Fibroblast of villous mesenchyme (primary cell): Measurements from ENCODE around the gene KLK3. TPM values are rescaled to one million over a fixed set of nuclear protein-coding genes. Genes with fewer than 3 reads are reported as not detected.

Experiments
- DNase-seq: peaks from one replicate; pipeline ENCODE4 v3.0.0-alpha.2; 2010; ENCODE audit warnings: low read depth
- H3K4me3 ChIP-seq: 2 replicates; pipeline ENCODE4 v1.5.1; 2011; ENCODE audit warnings: low read depth, mild to moderate bottlenecking, low read length
- total RNA-seq: library from RNA; depleted of rRNA; stranded (reverse); fragments of >200 nt; gene quantifications from 2 replicates; pipeline ENCODE4 v1.2.3, GENCODE V29; 2012
- TF ChIP-seq, protein P1 (sequence below): IDR thresholded peaks from 2 replicates; pipeline ENCODE4 v1.5.1; 2012; ENCODE audit warnings: low read depth, mild to moderate bottlenecking, low read length; ENCODE audit not compliant: insufficient read depth

The KLK3 gene
- total RNA-seq, 1 donor = not detected

DNA sequence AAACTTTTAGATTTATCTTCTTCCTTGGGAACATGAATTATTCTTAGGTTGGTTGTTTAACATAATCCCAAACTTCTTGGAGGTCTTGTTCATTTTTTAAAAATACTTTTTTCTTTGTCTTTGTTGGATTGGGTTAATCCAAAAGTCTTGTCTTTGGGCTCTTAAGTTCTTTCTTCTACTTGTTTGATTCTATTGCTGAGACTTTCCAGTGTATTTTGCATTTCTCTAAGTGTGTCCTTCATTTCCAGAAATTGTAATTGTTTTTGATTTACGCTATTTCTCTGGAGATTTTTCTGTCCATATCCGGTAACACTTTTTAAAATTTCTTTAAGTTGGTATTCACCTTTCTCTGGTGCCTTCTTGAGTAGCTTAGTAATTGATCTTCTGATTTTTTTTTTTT is 11.5 kb upstream of the KLK3 start:
- no peak overlapping the region for H3K4me3 ChIP-seq
- no peak for DNase-seq
- TF ChIP-seq, protein P1, sequence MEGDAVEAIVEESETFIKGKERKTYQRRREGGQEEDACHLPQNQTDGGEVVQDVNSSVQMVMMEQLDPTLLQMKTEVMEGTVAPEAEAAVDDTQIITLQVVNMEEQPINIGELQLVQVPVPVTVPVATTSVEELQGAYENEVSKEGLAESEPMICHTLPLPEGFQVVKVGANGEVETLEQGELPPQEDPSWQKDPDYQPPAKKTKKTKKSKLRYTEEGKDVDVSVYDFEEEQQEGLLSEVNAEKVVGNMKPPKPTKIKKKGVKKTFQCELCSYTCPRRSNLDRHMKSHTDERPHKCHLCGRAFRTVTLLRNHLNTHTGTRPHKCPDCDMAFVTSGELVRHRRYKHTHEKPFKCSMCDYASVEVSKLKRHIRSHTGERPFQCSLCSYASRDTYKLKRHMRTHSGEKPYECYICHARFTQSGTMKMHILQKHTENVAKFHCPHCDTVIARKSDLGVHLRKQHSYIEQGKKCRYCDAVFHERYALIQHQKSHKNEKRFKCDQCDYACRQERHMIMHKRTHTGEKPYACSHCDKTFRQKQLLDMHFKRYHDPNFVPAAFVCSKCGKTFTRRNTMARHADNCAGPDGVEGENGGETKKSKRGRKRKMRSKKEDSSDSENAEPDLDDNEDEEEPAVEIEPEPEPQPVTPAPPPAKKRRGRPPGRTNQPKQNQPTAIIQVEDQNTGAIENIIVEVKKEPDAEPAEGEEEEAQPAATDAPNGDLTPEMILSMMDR = no peak

DNA sequence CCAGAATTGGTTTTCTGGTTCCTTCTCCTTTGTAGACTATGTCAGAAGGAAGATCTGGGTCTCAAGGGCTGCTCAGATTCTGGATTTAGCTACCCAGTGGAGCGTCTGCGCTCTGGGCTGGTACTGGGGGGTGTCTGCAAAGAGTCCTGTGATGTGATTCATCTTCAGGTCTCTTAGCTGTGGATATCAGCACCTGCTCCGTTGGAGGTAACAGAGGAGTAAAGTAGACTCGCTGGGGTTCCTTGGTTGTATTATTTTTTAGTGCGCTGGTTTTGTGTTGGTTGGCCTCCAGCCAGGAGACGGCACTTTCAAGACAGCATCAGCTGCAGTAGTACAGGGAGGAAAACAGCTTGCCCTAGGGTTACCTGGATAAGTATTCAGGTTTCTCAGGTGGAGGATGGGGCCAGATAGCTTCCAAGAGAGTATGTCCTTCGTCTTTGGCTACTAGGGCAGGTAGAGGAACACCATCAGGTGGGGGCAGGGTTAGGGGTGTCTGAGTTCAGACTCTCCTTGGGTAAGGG is 11.0 kb upstream of the KLK3 start:
- no peak for DNase-seq
- TF ChIP-seq, protein P1 = no peak
- H3K4me3 ChIP-seq = no peak overlapping the region

DNA sequence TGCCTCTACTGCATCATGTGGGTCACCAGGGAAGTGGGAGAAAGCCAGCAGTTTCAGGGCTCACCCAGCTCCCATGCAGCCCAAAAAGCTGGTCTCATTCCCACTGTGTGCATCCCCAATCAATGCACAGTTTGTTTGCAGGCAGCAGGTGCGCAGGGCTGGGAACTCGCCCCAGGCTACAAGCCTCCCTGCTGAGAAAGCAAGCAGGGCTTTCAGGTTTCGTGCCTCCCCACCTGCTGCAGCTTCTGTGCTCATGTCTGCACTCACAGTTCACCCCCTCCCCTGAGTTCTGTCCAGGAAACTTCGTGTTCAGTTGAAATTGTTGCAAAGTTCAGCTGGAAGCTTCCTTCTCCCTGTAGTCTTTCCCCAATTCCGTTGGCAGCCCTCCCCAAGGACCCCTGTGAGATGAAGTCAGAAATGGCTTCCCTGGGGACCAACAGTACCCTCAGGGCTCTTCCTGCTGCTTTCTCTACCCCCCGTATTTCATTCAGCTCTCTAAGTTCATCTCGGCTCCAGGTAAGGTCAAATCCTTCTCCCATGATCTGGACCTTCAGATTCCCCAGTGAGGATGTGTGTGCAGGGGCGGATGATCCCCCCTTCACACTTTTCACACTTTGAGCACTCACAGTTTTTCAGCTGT is 10.3 kb upstream of the KLK3 start:
- H3K4me3 ChIP-seq = no peak overlapping the region
- TF ChIP-seq, protein P1 = no peak
- DNase-seq = no peak

DNA sequence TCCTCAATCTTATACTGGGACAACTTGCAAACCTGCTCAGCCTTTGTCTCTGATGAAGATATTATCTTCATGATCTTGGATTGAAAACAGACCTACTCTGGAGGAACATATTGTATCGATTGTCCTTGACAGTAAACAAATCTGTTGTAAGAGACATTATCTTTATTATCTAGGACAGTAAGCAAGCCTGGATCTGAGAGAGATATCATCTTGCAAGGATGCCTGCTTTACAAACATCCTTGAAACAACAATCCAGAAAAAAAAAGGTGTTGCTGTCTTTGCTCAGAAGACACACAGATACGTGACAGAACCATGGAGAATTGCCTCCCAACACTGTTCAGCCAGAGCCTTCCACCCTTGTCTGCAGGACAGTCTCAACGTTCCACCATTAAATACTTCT is 4.0 kb upstream of the KLK3 start:
- no peak for DNase-seq
- no peak overlapping the region for H3K4me3 ChIP-seq
- TF ChIP-seq, protein P1 = no peak

DNA sequence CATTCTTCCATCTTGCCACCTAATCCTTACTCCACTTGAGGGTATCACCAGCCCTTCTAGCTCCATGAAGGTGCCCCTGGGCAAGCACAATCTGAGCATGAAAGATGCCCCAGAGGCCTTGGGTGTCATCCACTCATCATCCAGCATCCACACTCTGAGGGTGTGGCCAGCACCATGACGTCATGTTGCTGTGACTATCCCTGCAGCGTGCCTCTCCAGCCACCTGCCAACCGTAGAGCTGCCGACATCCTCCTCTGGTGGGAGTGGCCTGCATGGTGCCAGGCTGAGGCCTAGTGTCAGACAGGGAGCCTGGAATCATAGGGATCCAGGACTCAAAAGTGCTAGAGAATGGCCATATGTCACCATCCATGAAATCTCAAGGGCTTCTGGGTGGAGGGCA is 3.1 kb upstream of the KLK3 start:
- H3K4me3 ChIP-seq = no peak overlapping the region
- TF ChIP-seq, protein P1 = no peak
- DNase-seq = no peak

DNA sequence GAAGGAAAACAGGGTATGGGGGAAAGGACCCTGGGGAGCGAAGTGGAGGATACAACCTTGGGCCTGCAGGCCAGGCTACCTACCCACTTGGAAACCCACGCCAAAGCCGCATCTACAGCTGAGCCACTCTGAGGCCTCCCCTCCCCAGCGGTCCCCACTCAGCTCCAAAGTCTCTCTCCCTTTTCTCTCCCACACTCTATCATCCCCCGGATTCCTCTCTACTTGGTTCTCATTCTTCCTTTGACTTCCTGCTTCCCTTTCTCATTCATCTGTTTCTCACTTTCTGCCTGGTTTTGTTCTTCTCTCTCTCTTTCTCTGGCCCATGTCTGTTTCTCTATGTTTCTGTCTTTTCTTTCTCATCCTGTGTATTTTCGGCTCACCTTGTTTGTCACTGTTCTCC is 2.7 kb downstream of the KLK3 start:
- no peak for DNase-seq
- no peak overlapping the region for H3K4me3 ChIP-seq
- TF ChIP-seq, protein P1 = no peak

DNA sequence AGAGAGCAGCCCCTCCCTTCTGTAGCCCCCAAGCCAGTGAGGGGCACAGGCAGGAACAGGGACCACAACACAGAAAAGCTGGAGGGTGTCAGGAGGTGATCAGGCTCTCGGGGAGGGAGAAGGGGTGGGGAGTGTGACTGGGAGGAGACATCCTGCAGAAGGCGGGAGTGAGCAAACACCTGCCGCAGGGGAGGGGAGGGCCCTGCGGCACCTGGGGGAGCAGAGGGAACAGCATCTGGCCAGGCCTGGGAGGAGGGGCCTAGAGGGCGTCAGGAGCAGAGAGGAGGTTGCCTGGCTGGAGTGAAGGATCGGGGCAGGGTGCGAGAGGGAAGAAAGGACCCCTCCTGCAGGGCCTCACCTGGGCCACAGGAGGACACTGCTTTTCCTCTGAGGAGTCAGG is 4.2 kb downstream of the KLK3 start:
- no peak for DNase-seq
- TF ChIP-seq, protein P1 = no peak

More for the DNA sequence above, 4.2 kb downstream of the KLK3 start:
- no peak overlapping the region for H3K4me3 ChIP-seq
